Measurements from ENCODE around the gene DIP2C. TPM values are rescaled to one million over a fixed set of nuclear protein-coding genes. Genes with fewer than 3 reads are reported as not detected.

DIP2C gene
- total RNA-seq, 1 donor from 2014 or later, result 11.4 TPM

GRCh38 chr10:621981-622740 is 67.3 kb downstream of the DIP2C start:
- H3K4me3 ChIP-seq (ENCODE audit: low read depth, low read length), result no peak overlapping the region
- no peak for TF ChIP-seq CTCF (conservative IDR thresholded peaks at IDR 0.05; ENCODE audit: low read depth, low read length)
- no peak for DNase-seq (ENCODE audit: low read depth)

GRCh38 chr10:621513-621912 is 68.0 kb downstream of the DIP2C start:
- no peak for DNase-seq (ENCODE audit: low read depth)
- H3K4me3 ChIP-seq (ENCODE audit: low read depth, low read length), result no peak overlapping the region
- no peak for TF ChIP-seq CTCF (conservative IDR thresholded peaks at IDR 0.05; ENCODE audit: low read depth, low read length)

- no peak for TF ChIP-seq CTCF (conservative IDR thresholded peaks at IDR 0.05; ENCODE audit: low read depth, low read length)
- DNase-seq (ENCODE audit: low read depth), result no peak
- H3K4me3 ChIP-seq (ENCODE audit: low read depth, low read length), result no peak overlapping the region
These were observed 68.5 kb downstream of the DIP2C start for GRCh38 chr10:620971-621370.

DNA sequence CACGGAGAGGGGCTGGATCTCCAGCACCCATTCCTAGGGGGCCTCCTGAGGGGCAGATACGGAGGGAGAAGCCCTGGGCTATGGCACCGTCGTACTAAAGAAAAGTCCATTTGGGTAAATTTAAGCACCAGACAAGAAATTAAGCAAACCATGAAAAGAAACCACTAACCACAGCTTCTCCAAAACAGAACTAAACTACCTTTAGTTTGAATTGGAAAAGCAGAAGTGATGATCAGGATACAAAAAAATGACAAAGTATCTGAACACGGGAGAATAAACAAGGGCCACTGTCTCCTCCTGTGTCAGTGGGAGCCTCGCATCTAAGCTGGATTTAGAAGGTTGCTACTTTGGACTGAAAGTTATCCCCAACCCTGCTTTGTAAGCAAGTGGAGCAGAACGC is 69.1 kb downstream of the DIP2C start:
- TF ChIP-seq CTCF (conservative IDR thresholded peaks at IDR 0.05; ENCODE audit: low read depth, low read length), result no peak
- no peak for DNase-seq (ENCODE audit: low read depth)
- H3K4me3 ChIP-seq (ENCODE audit: low read depth, low read length), result no peak overlapping the region

GRCh38 chr10:619710-620109 is 69.8 kb downstream of the DIP2C start:
- no peak for DNase-seq (ENCODE audit: low read depth)
- no peak overlapping the region for H3K4me3 ChIP-seq (ENCODE audit: low read depth, low read length)
- TF ChIP-seq CTCF (conservative IDR thresholded peaks at IDR 0.05; ENCODE audit: low read depth, low read length), result no peak

GRCh38 chr10:618229-618989 is 71.1 kb downstream of the DIP2C start:
- H3K4me3 ChIP-seq (ENCODE audit: low read depth, low read length), result no peak overlapping the region
- DNase-seq (ENCODE audit: low read depth), result no peak
- no peak for TF ChIP-seq CTCF (conservative IDR thresholded peaks at IDR 0.05; ENCODE audit: low read depth, low read length)
